DOHH2 (cell line): ENCODE measurements around the gene JOSD2.

ENCODE experiments used
- EZH2phosphoT487 ChIP-seq: fragments of 200-600 bp; sonication (generic); IDR thresholded peaks from 2 replicates; pipeline ENCODE4 v1.6.1; 2017; ENCODE audit warnings: borderline replicate concordance, mild to moderate bottlenecking, antibody characterized with exemption, low read length, moderate library complexity, mixed read lengths
- TF ChIP-seq, protein P1 (sequence below): fragments of 200-600 bp; sonication (generic); IDR thresholded peaks from one replicate; pipeline ENCODE4 v1.5.1; 2014; ENCODE audit warnings: antibody characterized with exemption, mild to moderate bottlenecking, low read depth, low read length; ENCODE audit not compliant: poor library complexity, severe bottlenecking

DNA sequence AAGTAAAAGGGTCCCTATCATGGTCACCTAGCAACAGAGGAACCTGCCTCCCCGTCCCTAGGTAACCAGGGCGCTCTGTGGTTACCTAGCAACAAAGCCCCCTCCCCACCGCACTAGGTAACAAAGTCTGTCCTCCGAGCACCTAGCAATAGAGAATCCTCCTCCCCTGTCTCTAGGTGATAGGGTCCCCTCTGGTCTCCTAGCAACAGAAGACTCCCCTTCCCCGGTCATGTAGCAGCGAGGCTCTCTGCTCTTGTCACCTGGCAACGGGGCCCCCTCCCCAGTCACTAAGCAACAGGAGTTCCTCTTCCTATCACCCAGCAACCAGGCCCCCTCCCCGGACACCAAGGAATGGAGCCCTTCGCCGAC lies 307 bp downstream of the JOSD2 start:
- TF ChIP-seq, protein P1, sequence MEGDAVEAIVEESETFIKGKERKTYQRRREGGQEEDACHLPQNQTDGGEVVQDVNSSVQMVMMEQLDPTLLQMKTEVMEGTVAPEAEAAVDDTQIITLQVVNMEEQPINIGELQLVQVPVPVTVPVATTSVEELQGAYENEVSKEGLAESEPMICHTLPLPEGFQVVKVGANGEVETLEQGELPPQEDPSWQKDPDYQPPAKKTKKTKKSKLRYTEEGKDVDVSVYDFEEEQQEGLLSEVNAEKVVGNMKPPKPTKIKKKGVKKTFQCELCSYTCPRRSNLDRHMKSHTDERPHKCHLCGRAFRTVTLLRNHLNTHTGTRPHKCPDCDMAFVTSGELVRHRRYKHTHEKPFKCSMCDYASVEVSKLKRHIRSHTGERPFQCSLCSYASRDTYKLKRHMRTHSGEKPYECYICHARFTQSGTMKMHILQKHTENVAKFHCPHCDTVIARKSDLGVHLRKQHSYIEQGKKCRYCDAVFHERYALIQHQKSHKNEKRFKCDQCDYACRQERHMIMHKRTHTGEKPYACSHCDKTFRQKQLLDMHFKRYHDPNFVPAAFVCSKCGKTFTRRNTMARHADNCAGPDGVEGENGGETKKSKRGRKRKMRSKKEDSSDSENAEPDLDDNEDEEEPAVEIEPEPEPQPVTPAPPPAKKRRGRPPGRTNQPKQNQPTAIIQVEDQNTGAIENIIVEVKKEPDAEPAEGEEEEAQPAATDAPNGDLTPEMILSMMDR, result no peak
- no peak for TF ChIP-seq EZH2phosphoT487
